HepG2 (cell line): Measurements from ENCODE around the gene KIF22. TPM values are rescaled to one million over a fixed set of nuclear protein-coding genes. Genes with fewer than 3 reads are reported as not detected.

Experiments
- ATAC-seq: fragments of 200-7000 bp; cut with Tn5 transposase; 3 replicates; pipeline ENCODE4 v1.9.1; 2020; ENCODE audit warnings: mild to moderate bottlenecking, moderate library complexity
- BruUV-seq: library from RNA; stranded (reverse); fragments of 400-500 nt; replicated peaks from 2 replicates; lab custom pipeline; 2021; lab: Mats Ljungman, UMichigan
- CTCF ChIA-PET: fragments of 300-600 bp; formaldehyde crosslinking; extraction: SDS; loops from one replicate; lab custom pipeline; 2021; ENCODE audit warnings: low total read pairs, inconsistent platforms, low intra/inter-chr PET ratio; lab: Yijun Ruan, JAX
- POLR2A ChIA-PET: fragments of 350-600 bp; sonication (Branson Sonifier 250); formaldehyde crosslinking; loops from one replicate; lab custom pipeline; 2020; ENCODE audit warnings: antibody characterized with exemption, inconsistent platforms; lab: Yijun Ruan, JAX
- DNase-seq: peaks from one replicate; pipeline ENCODE4 v3.0.0-alpha.2; 2015; ENCODE audit warnings: low spot score
- FAIRE-seq: peaks from 3 replicates; lab custom pipeline; 2011; peaks lifted over from hg19 to GRCh38; lab: Jason Lieb, UNC
- H2AFZ ChIP-seq: one replicate; pipeline ENCODE4 v1.6.1; 2011; ENCODE audit warnings: low read length, inconsistent platforms
- H3K27ac ChIP-seq: fragments of 300-600 bp; 3 replicates; pipeline ENCODE4 v1.8.0; 2011; ENCODE audit warnings: mixed run types, mild to moderate bottlenecking, mixed read lengths, low read length, inconsistent platforms; ENCODE audit not compliant: insufficient read depth; ENCODE audit errors: extremely low read length
- H3K27me3 ChIP-seq, 2 experiments: fragments of 200-600 bp in 1 of 2; 2 replicates in 1 of 2; 3 replicates in 1 of 2; pipeline versions ENCODE4 v1.6.0 to v1.8.0; 2011; ENCODE audit warnings: low read length in 2 of 2, mild to moderate bottlenecking in 2 of 2, moderate library complexity in 2 of 2, inconsistent platforms in 1 of 2; ENCODE audit not compliant: insufficient read depth in 2 of 2, control insufficient read depth in 1 of 2
- H3K36me3 ChIP-seq, 2 experiments: fragments of 200-600 bp in 1 of 2; replicated peaks in 1 of 2; 2 replicates in 1 of 2; 3 replicates in 1 of 2; pipeline versions ENCODE4 v1.5.1 to v1.8.0; 2011; ENCODE audit warnings: low read length in 2 of 2, inconsistent platforms in 1 of 2; ENCODE audit not compliant: insufficient read depth in 2 of 2, control insufficient read depth in 1 of 2
- H3K4me1 ChIP-seq: 2 replicates; pipeline ENCODE4 v1.5.1; 2012; ENCODE audit warnings: low read length, inconsistent platforms; ENCODE audit not compliant: insufficient read depth
- H3K4me2 ChIP-seq: 2 replicates; pipeline ENCODE4 v1.6.0; 2011; ENCODE audit warnings: low read depth, low read length, inconsistent platforms
- H3K4me3 ChIP-seq, 3 experiments: fragments of 200-600 bp in 1 of 3; sonication (generic), shearing (Covaris generic) in 1 of 3; replicated peaks in 1 of 3; 2 replicates each; pipeline ENCODE4 v1.5.1; 2011 to 2016; ENCODE audit warnings: low read length in 3 of 3, inconsistent platforms in 2 of 3, low read depth in 2 of 3, mild to moderate bottlenecking in 2 of 3, control low read depth in 1 of 3, mixed read lengths in 1 of 3; ENCODE audit not compliant: insufficient read depth in 1 of 3
- H3K79me2 ChIP-seq: one replicate; pipeline ENCODE4 v1.6.1; 2011; ENCODE audit warnings: low read length, inconsistent platforms; ENCODE audit not compliant: insufficient read depth
- H3K9ac ChIP-seq: 2 replicates; pipeline ENCODE4 v1.6.0; 2011; ENCODE audit warnings: mild to moderate bottlenecking, low read depth, low read length, inconsistent platforms; ENCODE audit not compliant: insufficient read depth
- H3K9me3 ChIP-seq: 2 replicates; pipeline ENCODE4 v1.5.1; 2012; ENCODE audit warnings: mild to moderate bottlenecking, low read length
- H4K20me1 ChIP-seq: 2 replicates; pipeline ENCODE4 v1.6.0; 2011; ENCODE audit warnings: inconsistent platforms, mild to moderate bottlenecking, low read length, moderate library complexity; ENCODE audit not compliant: insufficient read depth
- BORCS8-MEF2B ChIP-seq: sonication (generic); formaldehyde crosslinking; IDR thresholded peaks from 2 replicates; pipeline ENCODE4 v1.8.0; 2022; ENCODE audit warnings: mild to moderate bottlenecking, missing genetic modification reagents
- BRD4 ChIP-seq: sonication (generic); formaldehyde crosslinking; IDR thresholded peaks from 2 replicates; pipeline ENCODE4 v1.4.0; 2020; ENCODE audit warnings: missing genetic modification reagents
- KLF13 ChIP-seq: sonication (generic); formaldehyde crosslinking; IDR thresholded peaks from 2 replicates; pipeline ENCODE4 v1.4.0; 2020; ENCODE audit warnings: mild to moderate bottlenecking, missing genetic modification reagents
- ZC3H4 ChIP-seq: sonication (generic); formaldehyde crosslinking; IDR thresholded peaks from 2 replicates; pipeline ENCODE4 v1.4.0; 2020; ENCODE audit warnings: missing genetic modification reagents, borderline replicate concordance
- ZFP36 ChIP-seq: fragments of 150-350 bp; IDR thresholded peaks from 2 replicates; pipeline ENCODE4 v1.6.1; 2018; ENCODE audit warnings: borderline replicate concordance, low read length, low read depth; ENCODE audit not compliant: partially characterized antibody
- ZFP36L1 ChIP-seq: sonication (generic); formaldehyde crosslinking; IDR thresholded peaks from 2 replicates; pipeline ENCODE4 v1.8.0; 2022; ENCODE audit warnings: mild to moderate bottlenecking, missing genetic modification reagents, moderate library complexity
- ZNF460 ChIP-seq: sonication (generic); formaldehyde crosslinking; IDR thresholded peaks from 2 replicates; pipeline ENCODE4 v1.5.1; 2020; ENCODE audit warnings: missing genetic modification reagents, mild to moderate bottlenecking, borderline replicate concordance
- WGBS: methylation state at CpG from one replicate; pipeline ENCODE4 v1.1.6; 2017; ENCODE audit warnings: low lambda C conversion rate; 5-methylcytosine and 5-hydroxymethylcytosine counted together
- in situ Hi-C: cut with HindIII; loops from 2 replicates; pipeline ENCODE4 v1.10.0; 2017; ENCODE audit warnings: low pct_unique_long_range_greater_than_20kb; ENCODE audit not compliant: extremely low pct_ligation_motif_present
- intact Hi-C: fragments of 100-400 bp; cut with micrococcal nuclease; formaldehyde crosslinking; loops from one replicate; pipeline ENCODE4 v1.10.0; 2022; ENCODE audit not compliant: unreplicated experiment
- polyA plus RNA-seq, 8 experiments: library from polyadenylated mRNA; depleted of rRNA in 3 of 8; stranded (reverse) in 7 of 8; unstranded in 1 of 8; fragments of >200 nt; fragmentation: Illumina TruSeq in 4 of 8; extraction: Trizol in 4 of 8; gene quantifications; 2 replicates each; pipeline versions ENCODE4 v1.2.1 to v1.2.3, GENCODE V29; 2011 to 2016; ENCODE audit warnings: low read depth in 4 of 8, missing spikeins in 1 of 8, mixed read lengths in 1 of 8; ENCODE audit not compliant: insufficient read depth in 1 of 8
- total RNA-seq, 5 experiments: library from RNA; depleted of rRNA; stranded (reverse); fragments of >200 nt; fragmentation: Illumina TruSeq; extraction: Trizol; gene quantifications; 2 replicates each; pipeline ENCODE4 v1.2.3, GENCODE V29; 2016; ENCODE audit warnings: low read depth in 1 of 5
- TF ChIP-seq, protein P1 (sequence below): IDR thresholded peaks from 2 replicates; pipeline ENCODE4 v1.6.1; 2016; ENCODE audit warnings: low read depth
- TF ChIP-seq, protein P2 (sequence below): sonication (generic); formaldehyde crosslinking; IDR thresholded peaks from 2 replicates; pipeline ENCODE4 v1.4.0; 2020; ENCODE audit warnings: missing genetic modification reagents
- TF ChIP-seq, protein P3 (sequence below): sonication (generic); formaldehyde crosslinking; IDR thresholded peaks from 2 replicates; pipeline ENCODE4 v1.8.0; 2022; ENCODE audit warnings: missing genetic modification reagents, low read depth, mild to moderate bottlenecking, borderline replicate concordance
- TF ChIP-seq, protein P4 (sequence below): sonication (generic); formaldehyde crosslinking; IDR thresholded peaks from 2 replicates; pipeline ENCODE4 v1.4.0; 2020; ENCODE audit warnings: mild to moderate bottlenecking, missing genetic modification reagents
- TF ChIP-seq, protein P5 (sequence below), 2 experiments: sonication (generic) in 1 of 2; formaldehyde crosslinking in 1 of 2; IDR thresholded peaks; 2 replicates each; pipeline versions ENCODE4 v1.5.1 to v1.6.1; 2011 to 2020; ENCODE audit warnings: borderline replicate concordance in 1 of 2, low read depth in 1 of 2, low read length in 1 of 2, mild to moderate bottlenecking in 1 of 2, missing genetic modification reagents in 1 of 2, moderate library complexity in 1 of 2

Gene KIF22
- total and polyA plus RNA-seq, 2 of the 13 experiments (the other 11 are each of a cell fraction or from before 2014, with no cell fraction given): 95.8 to 118 TPM

DNA sequence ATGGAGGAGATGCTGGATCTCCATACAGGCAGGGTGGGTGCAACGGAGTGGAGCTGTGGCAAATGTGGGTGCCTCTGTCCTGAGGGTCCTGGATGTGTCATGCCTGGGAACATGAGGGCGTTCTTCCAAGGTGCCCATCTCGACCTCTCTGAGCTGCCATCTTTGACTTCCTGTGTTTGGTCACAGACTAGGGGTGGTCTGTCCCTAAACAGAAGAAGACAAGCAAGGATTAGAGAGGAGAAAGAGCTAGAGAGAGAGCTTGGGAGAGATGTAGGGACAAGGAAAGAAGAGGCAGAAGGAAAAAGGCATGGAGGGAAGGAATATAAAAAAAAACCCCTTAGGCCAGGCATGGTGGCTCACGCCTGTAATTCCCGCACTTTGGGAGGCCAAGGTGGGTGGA is 15.8 kb upstream of the KIF22 start:
- no peak overlapping the region for H3K27ac ChIP-seq
- no peaks in the 10 kb centered on the region for H3K9me3 ChIP-seq
- H3K27me3 ChIP-seq: peaks cover 0 to 13% of the 10 kb centered on the region in 2 experiments; a peak in 4 of 5 replicates
- TF ChIP-seq ZFP36L1 (CRISPR knock-in tag) (no peak), BORCS8-MEF2B (CRISPR knock-in tag) (no peak), ZC3H4 (CRISPR knock-in tag) (no peak), BRD4 (CRISPR knock-in tag) (no peak), ZFP36 (no peak), KLF13 (CRISPR knock-in tag) (no peak), ZNF460 (no peak)
- TF ChIP-seq, protein P1, sequence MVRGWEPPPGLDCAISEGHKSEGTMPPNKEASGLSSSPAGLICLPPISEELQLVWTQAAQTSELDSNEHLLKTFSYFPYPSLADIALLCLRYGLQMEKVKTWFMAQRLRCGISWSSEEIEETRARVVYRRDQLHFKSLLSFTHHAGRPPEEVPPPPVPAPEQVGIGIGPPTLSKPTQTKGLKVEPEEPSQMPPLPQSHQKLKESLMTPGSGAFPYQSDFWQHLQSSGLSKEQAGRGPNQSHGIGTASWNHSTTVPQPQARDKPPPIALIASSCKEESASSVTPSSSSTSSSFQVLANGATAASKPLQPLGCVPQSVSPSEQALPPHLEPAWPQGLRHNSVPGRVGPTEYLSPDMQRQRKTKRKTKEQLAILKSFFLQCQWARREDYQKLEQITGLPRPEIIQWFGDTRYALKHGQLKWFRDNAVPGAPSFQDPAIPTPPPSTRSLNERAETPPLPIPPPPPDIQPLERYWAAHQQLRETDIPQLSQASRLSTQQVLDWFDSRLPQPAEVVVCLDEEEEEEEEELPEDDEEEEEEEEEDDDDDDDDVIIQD: no peak
- TF ChIP-seq, protein P2, sequence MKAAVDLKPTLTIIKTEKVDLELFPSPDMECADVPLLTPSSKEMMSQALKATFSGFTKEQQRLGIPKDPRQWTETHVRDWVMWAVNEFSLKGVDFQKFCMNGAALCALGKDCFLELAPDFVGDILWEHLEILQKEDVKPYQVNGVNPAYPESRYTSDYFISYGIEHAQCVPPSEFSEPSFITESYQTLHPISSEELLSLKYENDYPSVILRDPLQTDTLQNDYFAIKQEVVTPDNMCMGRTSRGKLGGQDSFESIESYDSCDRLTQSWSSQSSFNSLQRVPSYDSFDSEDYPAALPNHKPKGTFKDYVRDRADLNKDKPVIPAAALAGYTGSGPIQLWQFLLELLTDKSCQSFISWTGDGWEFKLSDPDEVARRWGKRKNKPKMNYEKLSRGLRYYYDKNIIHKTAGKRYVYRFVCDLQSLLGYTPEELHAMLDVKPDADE (CRISPR knock-in tag): no peak
- TF ChIP-seq, protein P3, sequence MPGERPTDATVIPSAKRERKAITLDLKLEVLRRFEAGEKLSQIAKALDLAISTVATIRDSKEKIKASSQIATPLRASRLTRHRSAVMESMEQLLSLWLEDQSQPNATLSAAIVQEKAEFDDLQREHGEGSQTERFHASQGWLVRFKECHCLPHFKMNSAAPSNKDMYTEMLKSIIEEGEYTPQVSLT: no peak
- TF ChIP-seq, protein P4, sequence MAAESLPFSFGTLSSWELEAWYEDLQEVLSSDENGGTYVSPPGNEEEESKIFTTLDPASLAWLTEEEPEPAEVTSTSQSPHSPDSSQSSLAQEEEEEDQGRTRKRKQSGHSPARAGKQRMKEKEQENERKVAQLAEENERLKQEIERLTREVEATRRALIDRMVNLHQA: no peak
- TF ChIP-seq, protein P5, sequence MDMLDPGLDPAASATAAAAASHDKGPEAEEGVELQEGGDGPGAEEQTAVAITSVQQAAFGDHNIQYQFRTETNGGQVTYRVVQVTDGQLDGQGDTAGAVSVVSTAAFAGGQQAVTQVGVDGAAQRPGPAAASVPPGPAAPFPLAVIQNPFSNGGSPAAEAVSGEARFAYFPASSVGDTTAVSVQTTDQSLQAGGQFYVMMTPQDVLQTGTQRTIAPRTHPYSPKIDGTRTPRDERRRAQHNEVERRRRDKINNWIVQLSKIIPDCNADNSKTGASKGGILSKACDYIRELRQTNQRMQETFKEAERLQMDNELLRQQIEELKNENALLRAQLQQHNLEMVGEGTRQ (IDR thresholded peaks at IDR 0.05; ENCODE audit: low read depth, low read length): no peak
- TF ChIP-seq, protein P5 (CRISPR knock-in tag; IDR thresholded peaks at IDR 0.05; ENCODE audit: borderline replicate concordance): no peak
- no peak overlapping the region for H2AFZ ChIP-seq
- no peaks in the 10 kb centered on the region for H4K20me1 ChIP-seq
- CTCF ChIA-PET: no interaction called here
- POLR2A ChIA-PET: interaction anchor here (1.6 kb wide), 1 partner anchor 15 kb away, joined by 5 read pairs; the partner anchor contains the start of gene KIF22
- intact Hi-C loops: no loop called here
- in situ Hi-C loops: no loop called here
- no peak overlapping the region for H3K4me3 ChIP-seq
- 48% methylated on average over 5 of the region's 5 CpGs for WGBS
- H3K36me3 ChIP-seq: no peaks in the 10 kb centered on the region
- FAIRE-seq: no peak
- peaks cover 68% of the 10 kb centered on the region for H3K4me1 ChIP-seq
- DNase-seq: no peak
- no TSS peak for BruUV-seq
- no peak for ATAC-seq
- no peak overlapping the region for H3K9ac ChIP-seq
- H3K4me2 ChIP-seq: no peak overlapping the region
- H3K79me2 ChIP-seq: no peaks in the 10 kb centered on the region
